ENCODE data around the gene KSR1.

DNA sequence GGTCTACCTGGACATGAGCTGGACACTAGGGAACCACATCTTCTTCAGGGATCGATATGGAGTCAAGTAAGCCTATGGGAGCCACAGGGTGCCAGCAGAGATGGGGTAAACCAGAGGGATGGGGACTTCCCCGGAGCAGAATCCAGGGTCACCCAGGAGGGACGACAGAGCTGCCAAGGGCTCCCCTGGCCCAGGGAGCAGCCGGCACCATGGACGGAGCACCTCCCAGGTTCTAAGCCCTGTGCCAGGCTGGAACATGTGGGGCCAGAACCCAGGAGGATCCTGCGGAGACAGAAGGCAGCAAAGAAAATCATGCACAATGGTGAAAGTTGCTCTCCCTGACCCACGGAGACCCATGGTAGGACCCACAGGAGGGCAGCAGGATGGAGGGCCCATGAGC lies 33.6 kb upstream of the KSR1 start:
- TF ChIP-seq TCF12 (IDR thresholded peaks at IDR 0.05; ENCODE audit: low read depth) (no peak), MAX (IDR thresholded peaks at IDR 0.05) (no peak), YY1 (IDR thresholded peaks at IDR 0.05; ENCODE audit: low read depth) (no peak), CEBPB (IDR thresholded peaks at IDR 0.05) (no peak)
